ENCODE data around the gene PRKCE.
A peak's percentile ranks its signal among the peaks of the same experiment; 100 is the strongest.
"Not testable (repeated sequence)": the region's sequence is repeated elsewhere in the genome, so short reads cannot be mapped to it uniquely, and the experiment has no call there.

Gene PRKCE

DNA sequence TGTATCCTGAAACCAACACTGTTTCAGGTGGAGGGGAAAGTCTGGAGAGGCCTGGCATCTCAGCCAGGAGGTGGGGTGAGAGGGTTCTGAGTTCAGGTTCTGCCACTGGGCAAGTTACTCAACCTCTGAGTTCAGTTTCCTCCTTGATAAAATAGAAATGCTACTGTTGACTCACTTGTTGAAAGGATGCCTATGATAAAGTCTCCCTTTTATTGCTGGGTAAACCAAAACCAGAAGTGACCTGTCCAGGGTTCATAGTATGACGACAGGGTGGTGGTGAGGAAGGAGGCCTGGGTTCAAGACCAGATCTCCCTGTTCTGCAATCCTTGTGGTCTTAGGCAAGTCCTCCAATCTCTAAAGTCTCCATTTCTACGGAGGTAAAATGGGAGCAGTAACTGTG, 232.7 kb downstream of the PRKCE start:
- TF ChIP-seq, protein P1, sequence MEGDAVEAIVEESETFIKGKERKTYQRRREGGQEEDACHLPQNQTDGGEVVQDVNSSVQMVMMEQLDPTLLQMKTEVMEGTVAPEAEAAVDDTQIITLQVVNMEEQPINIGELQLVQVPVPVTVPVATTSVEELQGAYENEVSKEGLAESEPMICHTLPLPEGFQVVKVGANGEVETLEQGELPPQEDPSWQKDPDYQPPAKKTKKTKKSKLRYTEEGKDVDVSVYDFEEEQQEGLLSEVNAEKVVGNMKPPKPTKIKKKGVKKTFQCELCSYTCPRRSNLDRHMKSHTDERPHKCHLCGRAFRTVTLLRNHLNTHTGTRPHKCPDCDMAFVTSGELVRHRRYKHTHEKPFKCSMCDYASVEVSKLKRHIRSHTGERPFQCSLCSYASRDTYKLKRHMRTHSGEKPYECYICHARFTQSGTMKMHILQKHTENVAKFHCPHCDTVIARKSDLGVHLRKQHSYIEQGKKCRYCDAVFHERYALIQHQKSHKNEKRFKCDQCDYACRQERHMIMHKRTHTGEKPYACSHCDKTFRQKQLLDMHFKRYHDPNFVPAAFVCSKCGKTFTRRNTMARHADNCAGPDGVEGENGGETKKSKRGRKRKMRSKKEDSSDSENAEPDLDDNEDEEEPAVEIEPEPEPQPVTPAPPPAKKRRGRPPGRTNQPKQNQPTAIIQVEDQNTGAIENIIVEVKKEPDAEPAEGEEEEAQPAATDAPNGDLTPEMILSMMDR (IDR thresholded peaks at IDR 0.05; ENCODE audit: low read depth, low read length) = no peak
- DNase-seq (ENCODE audit: extremely low read depth, low read depth) = no peak

DNA sequence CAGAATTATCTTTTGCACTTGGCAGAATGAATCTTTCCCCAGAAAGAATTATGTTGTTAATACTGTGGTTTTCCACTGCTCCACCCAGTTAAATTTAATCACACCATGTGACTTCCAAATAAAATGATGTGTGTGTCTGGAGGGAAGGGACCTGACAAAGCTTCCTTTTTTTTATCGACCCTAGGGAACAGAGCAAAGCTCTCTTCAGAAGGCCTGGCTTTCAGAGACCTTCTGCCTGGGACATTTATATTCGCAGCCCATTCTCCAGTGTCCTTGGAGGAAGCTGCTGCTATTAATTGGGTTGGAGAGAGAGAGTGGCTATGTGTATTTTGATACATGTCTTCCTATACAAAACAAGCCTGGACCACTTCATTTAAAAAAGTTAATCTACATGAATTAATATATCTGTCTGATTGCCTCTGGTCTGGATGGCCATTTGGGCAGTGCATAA, 233.7 kb downstream of the PRKCE start:
- TF ChIP-seq, protein P1 (IDR thresholded peaks at IDR 0.05; ENCODE audit: low read depth, low read length) = no peak
- no peak for DNase-seq (ENCODE audit: extremely low read depth, low read depth)

DNA sequence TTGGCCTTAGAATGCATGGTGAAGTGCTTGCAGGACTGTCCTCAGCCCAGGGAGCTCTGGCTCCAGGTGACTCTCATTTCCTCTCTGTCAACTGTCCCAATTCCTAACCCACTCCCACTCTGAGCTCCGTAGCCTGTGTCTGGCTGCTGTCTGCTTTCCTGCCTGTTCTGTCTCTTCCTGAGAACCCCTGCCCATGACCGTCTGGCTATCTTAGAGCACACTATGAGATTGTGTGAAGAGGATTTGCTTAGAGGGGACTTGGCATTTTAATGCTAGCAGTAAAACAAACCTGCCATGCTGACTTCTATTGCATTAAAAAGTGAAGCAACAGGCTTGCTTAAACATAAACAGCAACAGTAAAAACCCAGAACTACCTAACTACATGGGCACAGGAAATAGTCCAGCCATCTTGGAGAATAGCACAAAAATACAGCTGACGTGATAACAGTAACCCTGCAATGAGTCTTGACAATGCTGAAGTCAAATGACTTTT, 234.7 kb downstream of the PRKCE start:
- no peak for DNase-seq (ENCODE audit: extremely low read depth, low read depth)
- TF ChIP-seq, protein P1 (IDR thresholded peaks at IDR 0.05; ENCODE audit: low read depth, low read length) = no peak

DNA sequence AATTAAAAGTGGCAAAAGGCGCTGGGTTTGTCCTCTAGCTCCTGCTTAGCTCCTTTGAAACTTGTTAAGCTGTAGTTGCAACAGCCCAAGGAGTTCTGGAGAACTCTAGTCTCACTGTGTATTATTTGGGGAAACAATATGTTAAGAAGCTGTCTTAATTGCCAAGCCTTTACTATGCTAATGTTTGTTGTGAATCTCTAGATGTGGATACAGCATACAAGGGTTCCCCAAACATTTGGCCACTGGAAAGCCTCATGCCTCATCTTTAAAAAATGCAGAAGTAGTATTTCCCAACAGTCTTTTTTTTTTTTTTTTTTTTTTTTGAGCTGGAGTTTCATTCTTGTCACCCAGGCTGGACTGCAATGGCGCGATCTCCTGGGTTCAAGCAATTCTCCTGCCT, 236.7 kb downstream of the PRKCE start:
- DNase-seq (ENCODE audit: extremely low read depth, low read depth) = peak; percentile 52
- TF ChIP-seq, protein P1 (IDR thresholded peaks at IDR 0.05; ENCODE audit: low read depth, low read length) = no peak

DNA sequence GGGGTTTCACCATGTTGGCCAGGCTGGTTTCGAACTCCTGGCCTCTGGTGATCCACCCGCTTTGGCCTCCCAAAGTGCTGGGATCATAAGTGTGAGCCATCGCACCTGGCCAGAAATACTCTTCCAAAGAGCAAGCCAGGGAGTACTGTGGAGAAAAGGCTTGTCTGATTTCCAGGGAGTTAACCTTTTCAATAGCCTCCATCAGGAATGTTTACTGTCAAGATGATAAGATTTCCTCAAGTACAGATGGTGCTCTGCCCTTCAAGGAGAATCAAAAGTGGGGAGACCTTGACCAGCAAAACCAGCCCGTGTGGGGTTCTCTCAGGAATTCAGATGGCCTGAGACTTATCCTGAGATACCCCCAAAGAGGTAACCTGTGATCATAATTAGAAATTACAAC, 237.2 kb downstream of the PRKCE start:
- TF ChIP-seq, protein P1 (IDR thresholded peaks at IDR 0.05; ENCODE audit: low read depth, low read length) = no peak
- no peak for DNase-seq (ENCODE audit: extremely low read depth, low read depth)

DNA sequence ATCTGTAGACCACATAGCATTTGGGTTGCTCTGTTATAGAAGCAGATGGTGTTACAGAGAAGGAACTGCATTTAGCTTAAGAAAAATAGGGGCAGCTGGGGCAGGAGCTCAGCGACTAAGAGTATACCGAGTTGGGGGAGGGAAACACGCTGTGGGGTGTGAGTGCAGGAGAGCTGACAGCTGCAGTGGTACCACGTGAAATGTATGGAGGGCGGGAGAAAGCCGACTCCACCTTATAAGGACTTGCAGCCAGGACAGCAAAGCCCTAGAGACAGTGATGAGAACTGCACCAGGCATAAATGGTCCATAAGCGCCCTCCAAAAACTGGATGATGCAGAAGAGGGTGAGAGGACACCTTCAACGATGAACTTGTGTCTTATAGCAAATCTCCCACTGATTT, 237.6 kb downstream of the PRKCE start:
- TF ChIP-seq, protein P1 (IDR thresholded peaks at IDR 0.05; ENCODE audit: low read depth, low read length) = no peak
- no peak for DNase-seq (ENCODE audit: extremely low read depth, low read depth)

DNA sequence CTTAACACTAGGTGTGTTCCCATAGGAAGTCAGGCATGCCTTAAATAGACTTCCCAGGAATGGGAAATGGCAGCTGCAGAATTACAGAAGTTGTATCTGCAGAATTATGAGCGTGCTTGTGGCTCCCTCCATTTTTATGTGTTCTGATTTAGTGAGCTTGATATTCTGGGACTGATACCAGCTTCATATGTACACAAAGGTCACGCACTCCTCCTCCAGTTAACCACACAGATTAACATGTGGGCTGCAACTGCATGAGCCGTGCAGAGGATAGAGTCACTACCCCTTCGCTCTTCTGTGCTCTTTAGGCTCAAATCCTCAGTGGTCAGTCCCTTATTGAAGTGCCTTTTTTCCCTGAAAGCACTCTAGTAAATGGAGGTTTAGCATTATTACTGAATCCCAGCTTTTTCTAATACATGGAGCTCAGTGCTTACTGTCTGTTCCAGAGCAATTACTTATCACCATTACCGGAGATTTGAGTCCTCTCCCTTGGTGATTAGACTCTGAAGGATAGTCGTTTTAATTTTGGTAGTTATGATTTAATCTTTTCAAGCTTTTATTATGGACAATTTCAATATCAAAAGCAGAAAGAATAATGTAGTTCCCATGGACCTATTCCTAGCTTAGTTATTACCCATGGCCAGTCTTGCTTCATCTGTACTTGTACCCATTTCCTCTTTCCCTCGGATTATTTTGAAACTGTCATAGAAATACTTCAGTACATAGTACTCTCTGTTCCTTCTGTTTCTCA, 238.3 kb downstream of the PRKCE start:
- no peak for DNase-seq (ENCODE audit: extremely low read depth, low read depth)
- TF ChIP-seq, protein P1 (IDR thresholded peaks at IDR 0.05; ENCODE audit: low read depth, low read length) = no peak

DNA sequence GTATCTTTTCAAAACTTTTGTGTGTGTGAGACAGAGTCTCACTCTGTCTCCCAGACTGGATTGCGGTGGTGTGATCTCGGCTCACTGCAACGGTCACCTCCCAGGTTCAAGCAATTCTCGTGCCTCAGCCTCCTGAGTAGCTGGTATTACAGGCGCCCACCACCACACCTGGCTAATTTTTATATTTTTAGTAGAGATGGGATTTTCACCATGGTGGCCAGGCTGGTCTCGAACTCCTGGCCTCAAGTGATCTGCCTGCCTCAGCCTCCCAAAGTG, 238.8 kb downstream of the PRKCE start:
- not testable (repeated sequence) for DNase-seq (ENCODE audit: extremely low read depth, low read depth)

Data from AG09319 (cell line).